Liver (tissue), 9 donors: ENCODE measurements around the gene PRM2. TPM values are rescaled to one million over a fixed set of nuclear protein-coding genes. Genes with fewer than 3 reads are reported as not detected.

ENCODE experiments used
- DNase-seq: peaks from one replicate; pipeline ENCODE4 v3.0.0-alpha.2; 2017; ENCODE audit warnings: low spot score
- H3K27ac ChIP-seq, 2 donors: one replicate each; pipeline ENCODE4 v1.7.0; 2013; ENCODE audit warnings: inconsistent platforms in 2 of 2, low read length in 2 of 2, control low read depth in 1 of 2, low read depth in 1 of 2, mild to moderate bottlenecking in 1 of 2
- H3K27me3 ChIP-seq, 4 donors: one replicate each; pipeline versions ENCODE4 v1.6.1 to v1.7.0; 2013; ENCODE audit warnings: low read length in 3 of 4, inconsistent platforms in 1 of 4, mild to moderate bottlenecking in 1 of 4, moderate library complexity in 1 of 4; ENCODE audit not compliant: control insufficient read depth in 4 of 4, insufficient read depth in 4 of 4
- H3K36me3 ChIP-seq, 4 donors: one replicate each; pipeline versions ENCODE4 v1.6.1 to v1.7.0; 2013; ENCODE audit warnings: low read length in 3 of 4, mild to moderate bottlenecking in 3 of 4, low read depth in 1 of 4, moderate library complexity in 1 of 4; ENCODE audit not compliant: control insufficient read depth in 4 of 4, insufficient read depth in 3 of 4
- H3K4me1 ChIP-seq, 4 donors: one replicate each; pipeline versions ENCODE4 v1.6.1 to v1.7.0; 2013; ENCODE audit warnings: low read length in 3 of 4, mild to moderate bottlenecking in 3 of 4, moderate library complexity in 1 of 4; ENCODE audit not compliant: control insufficient read depth in 4 of 4, insufficient read depth in 4 of 4
- H3K4me3 ChIP-seq, 3 donors: one replicate each; pipeline versions ENCODE4 v1.6.1 to v1.7.0; 2013; ENCODE audit warnings: low read length in 3 of 3, control low read depth in 1 of 3, low read depth in 1 of 3, mild to moderate bottlenecking in 1 of 3
- H3K9ac ChIP-seq, 2 donors: one replicate each; pipeline ENCODE4 v1.7.0; 2013; ENCODE audit warnings: low read length in 2 of 2, mild to moderate bottlenecking in 2 of 2, moderate library complexity in 2 of 2, control low read depth in 1 of 2, low read depth in 1 of 2
- H3K9me3 ChIP-seq, 4 donors: one replicate each; pipeline versions ENCODE4 v1.6.1 to v1.7.0; 2013; ENCODE audit warnings: low read length in 3 of 4; ENCODE audit not compliant: control insufficient read depth in 4 of 4
- EGR1 ChIP-seq, 2 donors: IDR thresholded peaks; 2 replicates each; pipeline ENCODE4 v1.6.1; 2016 to 2018; ENCODE audit warnings: antibody characterized with exemption in 2 of 2, low read depth in 2 of 2
- FOXA1 ChIP-seq: IDR thresholded peaks from 2 replicates; pipeline ENCODE4 v1.6.1; 2016; ENCODE audit warnings: antibody characterized with exemption
- FOXA2 ChIP-seq: IDR thresholded peaks from 2 replicates; pipeline ENCODE4 v1.6.1; 2016; ENCODE audit warnings: antibody characterized with exemption
- GABPA ChIP-seq, 2 donors: IDR thresholded peaks in 1 of 2; conservative IDR thresholded peaks in 1 of 2; 2 replicates each; pipeline ENCODE4 v1.6.1; 2016; ENCODE audit warnings: antibody characterized with exemption in 2 of 2, mild to moderate bottlenecking in 1 of 2, moderate library complexity in 1 of 2
- HNF4A ChIP-seq, 2 donors: conservative IDR thresholded peaks; 2 replicates each; pipeline ENCODE4 v1.6.1; 2016; ENCODE audit warnings: antibody characterized with exemption in 2 of 2, mild to moderate bottlenecking in 2 of 2
- HNF4G ChIP-seq: IDR thresholded peaks from 2 replicates; pipeline ENCODE4 v1.6.1; 2016; ENCODE audit warnings: antibody characterized with exemption
- JUND ChIP-seq, 2 donors: IDR thresholded peaks; 2 replicates each; pipeline ENCODE4 v1.6.1; 2016; ENCODE audit warnings: antibody characterized with exemption in 2 of 2
- NR2F2 ChIP-seq: IDR thresholded peaks from 2 replicates; pipeline ENCODE4 v1.6.1; 2016; ENCODE audit warnings: antibody characterized with exemption
- RAD21 ChIP-seq, 2 donors: IDR thresholded peaks; 2 replicates each; pipeline ENCODE4 v1.6.1; 2016; ENCODE audit warnings: antibody characterized with exemption in 2 of 2, mild to moderate bottlenecking in 2 of 2
- RXRA ChIP-seq, 2 donors: IDR thresholded peaks; 2 replicates each; pipeline ENCODE4 v1.6.1; 2017 to 2018; ENCODE audit warnings: antibody characterized with exemption in 2 of 2, mild to moderate bottlenecking in 1 of 2
- SP1 ChIP-seq: IDR thresholded peaks from 2 replicates; pipeline ENCODE4 v1.6.1; 2018; ENCODE audit warnings: antibody characterized with exemption, mild to moderate bottlenecking
- TAF1 ChIP-seq: conservative IDR thresholded peaks from 2 replicates; pipeline ENCODE4 v1.6.1; 2016; ENCODE audit warnings: antibody characterized with exemption, mild to moderate bottlenecking
- YY1 ChIP-seq: IDR thresholded peaks from 2 replicates; pipeline ENCODE4 v1.6.1; 2016; ENCODE audit warnings: antibody characterized with exemption, mild to moderate bottlenecking
- WGBS: extraction: QIAGEN DNeasy Blood & Tissue Kit; methylation state at CpG from one replicate; pipeline ENCODE4 v1.1.7; 2013; 5-methylcytosine and 5-hydroxymethylcytosine counted together
- polyA plus RNA-seq, 2 donors: library from polyadenylated mRNA; stranded (reverse) in 1 of 2; unstranded in 1 of 2; fragments of 200-250 nt in 1 of 2; fragments of >200 nt in 1 of 2; fragmentation: Nextera tagmentation in 1 of 2; extraction: Ambion mirVana in 1 of 2; gene quantifications; one replicate each; pipeline versions ENCODE4 v1.2.1 to v1.2.3, GENCODE V29; 2013 to 2015
- total RNA-seq, 2 donors: library from RNA; depleted of rRNA; stranded (reverse); fragments of >200 nt; gene quantifications; one replicate each; pipeline ENCODE4 v1.2.3, GENCODE V29; 2014
- TF ChIP-seq, protein P1 (sequence below): fragments of 150-350 bp; IDR thresholded peaks from 2 replicates; pipeline ENCODE4 v1.5.1; 2017; ENCODE audit warnings: improper control_type of control experiment, low read depth, low read length; ENCODE audit not compliant: missing input control
- TF ChIP-seq, protein P2 (sequence below): IDR thresholded peaks from 2 replicates; pipeline ENCODE4 v1.6.1; 2016; ENCODE audit warnings: antibody characterized with exemption, mild to moderate bottlenecking
- TF ChIP-seq, protein P3 (sequence below): IDR thresholded peaks from 2 replicates; pipeline ENCODE4 v1.6.1; 2016; ENCODE audit warnings: antibody characterized with exemption
- TF ChIP-seq, protein P4 (sequence below): IDR thresholded peaks from 2 replicates; pipeline ENCODE4 v1.6.1; 2016; ENCODE audit warnings: antibody characterized with exemption
- TF ChIP-seq, protein P5 (sequence below): IDR thresholded peaks from 2 replicates; pipeline ENCODE4 v1.6.1; 2016; ENCODE audit warnings: antibody characterized with exemption
- donor health status: healthy.
- donor health status: healthy.
- donor health status: healthy.
- donor health status: healthy.
- donor health status: healthy.

The PRM2 gene
- total and polyA plus RNA-seq, 4 donors = not detected

DNA sequence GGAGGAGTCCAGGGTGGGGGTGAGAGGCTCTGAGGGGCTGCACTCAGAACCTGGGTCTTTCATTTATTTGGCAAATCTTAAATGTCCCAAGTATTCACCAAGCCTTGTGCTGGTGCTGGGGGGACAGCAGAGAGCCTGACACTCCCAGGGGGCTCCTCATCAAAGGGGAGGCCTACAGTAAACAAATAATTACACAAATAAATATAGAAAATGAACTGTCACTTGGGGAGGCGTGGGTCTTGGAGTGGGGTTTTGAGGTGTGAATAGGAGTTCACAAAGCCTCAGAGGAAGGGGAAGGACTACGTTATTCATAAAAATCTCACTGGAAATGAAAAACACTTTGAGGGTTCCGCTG lies 20.0 kb upstream of the PRM2 start:
- DNase-seq = no peak
- Histone ChIP-seq H3K9ac (no peak overlapping the region), H3K4me3 (no peak overlapping the region), H3K4me1 (peaks cover 6 to 17% (median 11%) of the 10 kb centered on the region in 4 donors), H3K36me3 (no peaks in the 10 kb centered on the region), H3K27me3 (no peaks in the 10 kb centered on the region), H3K27ac (no peak overlapping the region), H3K9me3 (no peaks in the 10 kb centered on the region)
- WGBS = 74% methylated on average over 3 of the region's 3 CpGs
- TF ChIP-seq, protein P1, sequence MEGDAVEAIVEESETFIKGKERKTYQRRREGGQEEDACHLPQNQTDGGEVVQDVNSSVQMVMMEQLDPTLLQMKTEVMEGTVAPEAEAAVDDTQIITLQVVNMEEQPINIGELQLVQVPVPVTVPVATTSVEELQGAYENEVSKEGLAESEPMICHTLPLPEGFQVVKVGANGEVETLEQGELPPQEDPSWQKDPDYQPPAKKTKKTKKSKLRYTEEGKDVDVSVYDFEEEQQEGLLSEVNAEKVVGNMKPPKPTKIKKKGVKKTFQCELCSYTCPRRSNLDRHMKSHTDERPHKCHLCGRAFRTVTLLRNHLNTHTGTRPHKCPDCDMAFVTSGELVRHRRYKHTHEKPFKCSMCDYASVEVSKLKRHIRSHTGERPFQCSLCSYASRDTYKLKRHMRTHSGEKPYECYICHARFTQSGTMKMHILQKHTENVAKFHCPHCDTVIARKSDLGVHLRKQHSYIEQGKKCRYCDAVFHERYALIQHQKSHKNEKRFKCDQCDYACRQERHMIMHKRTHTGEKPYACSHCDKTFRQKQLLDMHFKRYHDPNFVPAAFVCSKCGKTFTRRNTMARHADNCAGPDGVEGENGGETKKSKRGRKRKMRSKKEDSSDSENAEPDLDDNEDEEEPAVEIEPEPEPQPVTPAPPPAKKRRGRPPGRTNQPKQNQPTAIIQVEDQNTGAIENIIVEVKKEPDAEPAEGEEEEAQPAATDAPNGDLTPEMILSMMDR = no peak
- TF ChIP-seq, protein P2, sequence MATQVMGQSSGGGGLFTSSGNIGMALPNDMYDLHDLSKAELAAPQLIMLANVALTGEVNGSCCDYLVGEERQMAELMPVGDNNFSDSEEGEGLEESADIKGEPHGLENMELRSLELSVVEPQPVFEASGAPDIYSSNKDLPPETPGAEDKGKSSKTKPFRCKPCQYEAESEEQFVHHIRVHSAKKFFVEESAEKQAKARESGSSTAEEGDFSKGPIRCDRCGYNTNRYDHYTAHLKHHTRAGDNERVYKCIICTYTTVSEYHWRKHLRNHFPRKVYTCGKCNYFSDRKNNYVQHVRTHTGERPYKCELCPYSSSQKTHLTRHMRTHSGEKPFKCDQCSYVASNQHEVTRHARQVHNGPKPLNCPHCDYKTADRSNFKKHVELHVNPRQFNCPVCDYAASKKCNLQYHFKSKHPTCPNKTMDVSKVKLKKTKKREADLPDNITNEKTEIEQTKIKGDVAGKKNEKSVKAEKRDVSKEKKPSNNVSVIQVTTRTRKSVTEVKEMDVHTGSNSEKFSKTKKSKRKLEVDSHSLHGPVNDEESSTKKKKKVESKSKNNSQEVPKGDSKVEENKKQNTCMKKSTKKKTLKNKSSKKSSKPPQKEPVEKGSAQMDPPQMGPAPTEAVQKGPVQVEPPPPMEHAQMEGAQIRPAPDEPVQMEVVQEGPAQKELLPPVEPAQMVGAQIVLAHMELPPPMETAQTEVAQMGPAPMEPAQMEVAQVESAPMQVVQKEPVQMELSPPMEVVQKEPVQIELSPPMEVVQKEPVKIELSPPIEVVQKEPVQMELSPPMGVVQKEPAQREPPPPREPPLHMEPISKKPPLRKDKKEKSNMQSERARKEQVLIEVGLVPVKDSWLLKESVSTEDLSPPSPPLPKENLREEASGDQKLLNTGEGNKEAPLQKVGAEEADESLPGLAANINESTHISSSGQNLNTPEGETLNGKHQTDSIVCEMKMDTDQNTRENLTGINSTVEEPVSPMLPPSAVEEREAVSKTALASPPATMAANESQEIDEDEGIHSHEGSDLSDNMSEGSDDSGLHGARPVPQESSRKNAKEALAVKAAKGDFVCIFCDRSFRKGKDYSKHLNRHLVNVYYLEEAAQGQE = no peak
- TF ChIP-seq EGR1 (IDR thresholded peaks at IDR 0.05; ENCODE audit: low read depth in 2 of 2) (no peak), FOXA2 (no peak), TAF1 (no peak), FOXA1 (no peak), RXRA (IDR thresholded peaks at IDR 0.05) (no peak), HNF4A (conservative IDR thresholded peaks at IDR 0.05) (no peak), GABPA (IDR thresholded peaks at IDR 0.05 in 1 of 2, conservative IDR thresholded peaks at IDR 0.05 in 1 of 2) (no peak), HNF4G (no peak), SP1 (no peak), YY1 (no peak), RAD21 (IDR thresholded peaks at IDR 0.05) (no peak), NR2F2 (no peak), JUND (IDR thresholded peaks at IDR 0.05) (no peak)
- TF ChIP-seq, protein P3, sequence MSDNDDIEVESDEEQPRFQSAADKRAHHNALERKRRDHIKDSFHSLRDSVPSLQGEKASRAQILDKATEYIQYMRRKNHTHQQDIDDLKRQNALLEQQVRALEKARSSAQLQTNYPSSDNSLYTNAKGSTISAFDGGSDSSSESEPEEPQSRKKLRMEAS = no peak
- TF ChIP-seq, protein P4, sequence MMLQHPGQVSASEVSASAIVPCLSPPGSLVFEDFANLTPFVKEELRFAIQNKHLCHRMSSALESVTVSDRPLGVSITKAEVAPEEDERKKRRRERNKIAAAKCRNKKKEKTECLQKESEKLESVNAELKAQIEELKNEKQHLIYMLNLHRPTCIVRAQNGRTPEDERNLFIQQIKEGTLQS = no peak
- TF ChIP-seq, protein P5, sequence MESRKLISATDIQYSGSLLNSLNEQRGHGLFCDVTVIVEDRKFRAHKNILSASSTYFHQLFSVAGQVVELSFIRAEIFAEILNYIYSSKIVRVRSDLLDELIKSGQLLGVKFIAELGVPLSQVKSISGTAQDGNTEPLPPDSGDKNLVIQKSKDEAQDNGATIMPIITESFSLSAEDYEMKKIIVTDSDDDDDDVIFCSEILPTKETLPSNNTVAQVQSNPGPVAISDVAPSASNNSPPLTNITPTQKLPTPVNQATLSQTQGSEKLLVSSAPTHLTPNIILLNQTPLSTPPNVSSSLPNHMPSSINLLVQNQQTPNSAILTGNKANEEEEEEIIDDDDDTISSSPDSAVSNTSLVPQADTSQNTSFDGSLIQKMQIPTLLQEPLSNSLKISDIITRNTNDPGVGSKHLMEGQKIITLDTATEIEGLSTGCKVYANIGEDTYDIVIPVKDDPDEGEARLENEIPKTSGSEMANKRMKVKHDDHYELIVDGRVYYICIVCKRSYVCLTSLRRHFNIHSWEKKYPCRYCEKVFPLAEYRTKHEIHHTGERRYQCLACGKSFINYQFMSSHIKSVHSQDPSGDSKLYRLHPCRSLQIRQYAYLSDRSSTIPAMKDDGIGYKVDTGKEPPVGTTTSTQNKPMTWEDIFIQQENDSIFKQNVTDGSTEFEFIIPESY = no peak

DNA sequence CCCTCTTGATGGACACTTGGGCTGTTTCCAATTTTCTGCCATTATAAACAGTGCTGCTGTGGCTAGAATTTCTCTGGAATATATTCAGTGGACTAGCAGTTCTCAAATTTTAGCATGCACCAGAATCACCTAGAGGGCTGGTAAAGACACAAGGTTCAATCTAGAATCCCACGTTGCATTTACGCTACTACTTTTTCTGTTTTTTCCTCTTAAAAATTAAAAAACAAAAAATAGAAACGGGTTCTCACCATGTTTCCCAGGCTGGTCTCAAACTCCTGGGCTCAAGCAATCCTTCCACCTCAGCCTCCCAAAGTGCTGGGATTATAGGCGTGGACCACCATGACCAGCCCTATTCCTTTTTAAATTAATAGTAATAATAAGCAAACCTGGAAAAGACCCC lies 19.4 kb upstream of the PRM2 start:
- Histone ChIP-seq H3K27me3 (no peaks in the 10 kb centered on the region), H3K4me1 (peaks cover 6 to 17% (median 11%) of the 10 kb centered on the region in 4 donors), H3K27ac (no peak overlapping the region), H3K9me3 (no peaks in the 10 kb centered on the region), H3K9ac (no peak overlapping the region), H3K36me3 (no peaks in the 10 kb centered on the region), H3K4me3 (no peak overlapping the region)
- DNase-seq = no peak
- WGBS = 95% methylated on average over 4 of the region's 4 CpGs
- TF ChIP-seq FOXA1 (no peak), RXRA (IDR thresholded peaks at IDR 0.05) (no peak), NR2F2 (no peak), GABPA (IDR thresholded peaks at IDR 0.05 in 1 of 2, conservative IDR thresholded peaks at IDR 0.05 in 1 of 2) (no peak), HNF4A (conservative IDR thresholded peaks at IDR 0.05) (no peak)
- TF ChIP-seq, protein P2 = no peak
- TF ChIP-seq, protein P1 = no peak
